ENCODE data around the gene ZNF695.

Gene ZNF695

GRCh38 chr1:246954126-246954525 is 53.7 kb downstream of the ZNF695 start:
- no peak for DNase-seq

DNA sequence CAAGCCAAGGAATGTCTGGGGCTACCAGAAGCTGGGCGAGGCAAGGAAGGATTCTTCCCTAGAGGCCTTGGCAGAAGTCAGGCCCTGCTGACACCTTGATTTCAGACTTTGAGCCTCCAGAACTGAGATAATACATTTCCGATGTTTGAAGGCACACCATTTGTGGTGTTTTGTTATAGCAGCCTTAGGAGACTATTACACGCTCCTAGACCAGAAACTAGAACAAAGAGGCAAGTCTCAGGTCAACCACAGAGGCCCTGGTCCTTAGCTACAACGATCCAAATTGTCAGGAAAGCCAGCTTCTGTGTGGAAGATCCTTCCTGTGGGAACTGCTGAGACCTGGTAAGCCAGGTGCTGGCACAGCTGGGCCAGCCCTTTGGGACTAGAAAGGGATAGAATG is 56.4 kb downstream of the ZNF695 start:
- no peak for DNase-seq

DNA sequence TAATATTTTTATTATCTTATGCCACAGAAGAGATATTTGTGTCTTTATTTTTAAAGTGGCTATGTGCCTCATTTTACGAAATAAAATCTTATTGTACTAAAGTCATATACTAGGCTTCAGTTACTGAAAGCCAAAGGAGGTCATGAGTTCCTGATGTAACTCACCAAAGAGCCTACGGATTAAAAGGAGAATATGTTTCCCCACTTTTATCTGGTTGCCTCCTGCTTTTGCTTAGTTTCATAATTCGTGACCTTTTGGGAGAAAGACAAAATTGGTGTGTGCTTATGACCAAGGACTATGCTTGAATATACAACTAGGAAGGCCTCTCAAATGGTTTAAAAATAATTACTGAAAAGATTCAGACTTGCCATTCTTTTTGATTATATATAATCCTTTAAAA is 57.9 kb downstream of the ZNF695 start:
- DNase-seq = no peak

DNA sequence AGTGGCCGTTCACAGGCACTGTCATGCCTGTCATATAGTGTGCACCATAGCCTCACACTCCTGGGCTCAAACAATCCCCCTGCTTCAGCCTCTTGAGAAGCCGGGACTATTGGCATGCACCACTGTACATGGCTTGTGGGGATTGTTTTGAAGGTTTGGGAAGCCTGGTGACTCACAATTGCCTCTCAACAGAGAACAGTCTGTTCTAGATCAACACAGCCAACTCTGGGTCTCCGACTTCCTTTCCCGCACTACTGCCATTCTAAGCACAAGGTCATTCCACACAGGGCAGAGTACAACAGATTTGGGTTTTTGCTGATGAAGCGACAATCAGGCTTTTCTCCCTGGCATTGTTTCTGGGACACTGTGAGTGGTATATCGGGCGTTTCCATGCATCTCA is 60.6 kb downstream of the ZNF695 start:
- no peak for DNase-seq

GRCh38 chr1:246946366-246946765 is 61.5 kb downstream of the ZNF695 start:
- no peak for DNase-seq

Data from NCI-H524 treated with DMSO at 0.1 percent for 48 hours (cell line).